HG03558 (cell line): ENCODE results near the gene SMOC2.
"Not testable (repeated sequence)": the region's sequence is repeated elsewhere in the genome, so short reads cannot be mapped to it uniquely, and the experiment has no call there.

Experiments used
- ATAC-seq: cut with Tn5 transposase; IDR thresholded peaks from one replicate; pipeline ENCODE4 v1.9.1; 2021; ENCODE audit warnings: moderate number of reproducible peaks; ENCODE audit not compliant: unreplicated experiment; ENCODE audit errors: extremely low read depth

Gene SMOC2

DNA sequence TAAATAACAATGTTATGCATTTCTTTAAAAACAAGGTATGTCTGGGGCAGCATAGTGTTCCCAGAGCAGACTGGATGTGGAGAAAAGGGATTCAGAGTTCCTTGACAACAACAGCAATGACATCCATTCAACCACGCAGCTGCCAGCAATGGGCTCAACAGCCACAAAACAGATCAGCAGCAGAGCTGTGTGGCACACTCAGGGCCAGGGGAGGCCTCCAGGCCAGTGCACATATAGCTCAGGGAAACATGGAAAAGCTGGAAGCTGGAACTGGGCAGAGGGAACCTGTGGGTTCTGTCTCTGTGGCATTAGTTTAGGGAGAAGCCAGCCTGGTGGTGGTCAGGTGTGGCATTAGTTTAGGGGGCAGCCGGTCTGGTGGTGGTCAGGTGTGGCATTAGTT, 148.3 kb downstream of the SMOC2 start:
- no peak for ATAC-seq

- no peak for ATAC-seq
Measured at GRCh38 chr6:168590406-168590805, 149.4 kb downstream of the SMOC2 start.

GRCh38 chr6:168596344-168596743, 155.4 kb downstream of the SMOC2 start:
- ATAC-seq = no peak

DNA sequence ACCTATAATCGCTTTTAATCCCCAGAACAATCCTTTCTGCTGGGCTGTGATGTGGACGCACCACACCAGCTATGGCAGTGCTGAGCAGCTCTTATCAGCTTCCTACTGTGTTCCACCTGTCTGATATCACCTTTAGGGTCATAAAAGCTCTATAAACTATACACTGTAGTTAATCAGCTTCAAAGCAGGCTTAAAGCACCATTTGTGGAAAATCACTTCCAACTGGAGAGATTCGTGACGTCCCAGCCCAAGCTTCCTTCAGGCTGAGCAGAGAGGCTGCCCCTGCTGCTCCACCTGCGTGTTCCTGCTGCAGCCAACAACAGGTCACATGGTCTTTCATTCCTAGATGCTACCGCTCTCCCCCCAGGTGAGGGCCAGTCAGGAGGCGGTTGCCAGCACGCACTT, 156.5 kb downstream of the SMOC2 start:
- no peak for ATAC-seq

GRCh38 chr6:168598251-168599117, 157.5 kb downstream of the SMOC2 start:
- ATAC-seq = no peak

DNA sequence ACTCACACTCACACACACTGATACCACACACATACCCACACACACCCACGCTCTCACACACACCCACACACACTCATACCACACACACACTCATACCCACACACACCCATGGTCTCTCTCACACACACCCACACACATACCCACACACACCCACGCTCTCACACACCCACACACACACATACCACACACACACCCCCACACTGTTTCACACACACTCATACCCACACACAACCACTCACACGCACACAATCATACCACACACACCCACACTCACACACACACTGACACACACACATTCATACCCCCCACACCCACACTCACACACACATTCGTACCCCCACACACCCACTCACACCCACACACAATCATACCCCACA, 158.1 kb downstream of the SMOC2 start:
- ATAC-seq = no peak

DNA sequence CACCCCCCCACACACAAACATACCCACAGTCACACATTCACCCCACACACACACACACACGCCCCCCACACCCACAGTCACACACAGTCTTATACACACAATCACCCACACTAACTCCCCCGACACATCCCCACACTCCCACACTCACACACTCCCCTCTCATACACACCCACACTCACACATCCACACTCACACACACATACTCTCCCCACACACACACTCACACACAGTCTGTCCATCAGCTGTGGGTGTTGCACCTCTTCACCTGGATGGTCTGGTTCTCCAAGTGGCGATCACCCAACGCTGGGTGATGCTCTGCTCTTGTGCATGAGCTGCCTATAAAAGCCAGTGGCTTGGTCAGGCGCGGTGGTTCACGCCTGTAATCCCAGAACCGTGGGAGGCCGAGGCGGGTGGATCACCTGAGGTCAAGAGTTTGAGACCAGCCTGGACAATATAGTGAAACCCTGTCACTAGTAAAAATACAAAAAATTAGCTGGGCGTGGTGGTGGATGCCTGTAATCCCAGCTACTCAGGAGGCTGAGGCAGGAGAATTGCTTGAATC, 158.9 kb downstream of the SMOC2 start:
- no peak for ATAC-seq

GRCh38 chr6:168600381-168600780, 159.4 kb downstream of the SMOC2 start:
- ATAC-seq = no peak

- no peak for ATAC-seq
Measured at GRCh38 chr6:168601111-168601510, 160.1 kb downstream of the SMOC2 start.

- ATAC-seq = no peak
Measured at GRCh38 chr6:168601546-168601945, 160.6 kb downstream of the SMOC2 start.

- no peak for ATAC-seq
Measured at GRCh38 chr6:168602576-168602975, 161.6 kb downstream of the SMOC2 start.

- ATAC-seq = no peak
Measured at GRCh38 chr6:168603234-168603633, 162.2 kb downstream of the SMOC2 start.

GRCh38 chr6:168605964-168606363, 165.0 kb downstream of the SMOC2 start:
- no peak for ATAC-seq

- ATAC-seq = no peak
Measured at GRCh38 chr6:168606722-168607121, 165.7 kb downstream of the SMOC2 start.

DNA sequence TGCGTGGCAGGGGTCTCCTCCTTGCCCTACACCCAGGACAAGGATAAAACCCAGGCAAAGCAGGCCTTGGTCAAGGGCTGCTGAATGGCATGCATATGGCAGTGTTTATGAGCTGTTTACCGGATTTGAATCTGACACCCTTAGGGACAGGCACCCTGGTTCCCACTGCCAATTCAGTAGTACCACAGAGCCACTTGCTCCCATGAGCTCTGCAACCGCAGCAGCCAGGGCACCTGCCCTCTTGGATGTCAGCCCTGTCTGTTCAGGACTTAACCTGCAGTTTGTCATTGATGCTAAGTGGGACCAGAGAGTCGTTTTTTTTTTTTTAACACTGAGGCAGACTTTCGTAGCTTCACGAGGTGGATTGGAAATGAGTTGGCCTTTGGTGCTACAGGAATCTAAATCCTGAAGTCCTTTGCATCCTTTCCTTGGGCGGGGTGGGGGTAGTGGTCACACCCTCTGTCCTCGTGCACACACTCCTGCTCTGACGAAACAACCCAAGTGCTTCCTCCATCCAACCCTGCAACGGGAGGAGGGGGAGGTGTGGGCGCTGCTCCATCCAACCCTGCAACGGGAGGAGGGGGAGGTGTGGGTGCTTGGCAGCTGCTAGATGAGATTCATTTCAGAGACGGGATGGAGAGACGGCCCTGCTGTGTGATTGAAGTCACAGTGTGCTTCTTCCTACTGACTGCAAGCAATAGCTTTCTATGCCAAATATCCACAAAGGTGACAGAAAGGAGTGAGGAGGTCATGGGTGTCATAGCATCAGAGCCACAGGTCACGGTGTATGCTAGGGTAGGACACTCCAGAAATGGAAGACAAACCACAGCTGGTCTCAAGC, 166.5 kb downstream of the SMOC2 start:
- ATAC-seq = no peak

DNA sequence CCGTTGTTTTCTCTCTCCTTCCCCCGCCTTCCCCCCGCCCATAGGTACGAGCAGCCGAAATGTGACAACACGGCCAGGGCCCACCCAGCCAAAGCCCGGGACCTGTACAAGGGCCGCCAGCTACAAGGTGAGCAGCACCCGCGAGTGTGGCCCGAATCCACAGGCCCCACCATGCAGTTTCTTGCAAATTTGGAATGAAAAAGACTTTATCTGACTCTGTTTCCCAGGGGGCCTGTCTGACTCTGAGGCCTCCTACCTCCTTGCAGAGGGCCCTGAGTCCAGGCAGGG, 167.1 kb downstream of the SMOC2 start:
- ATAC-seq = no peak

- ATAC-seq = no peak
Measured at GRCh38 chr6:168609026-168609685, 168.2 kb downstream of the SMOC2 start.

- ATAC-seq = no peak
Measured at GRCh38 chr6:168609914-168610490, 169.0 kb downstream of the SMOC2 start.

GRCh38 chr6:168610966-168611365, 170.0 kb downstream of the SMOC2 start:
- not testable (repeated sequence) for ATAC-seq

GRCh38 chr6:168611691-168612090, 170.7 kb downstream of the SMOC2 start:
- no peak for ATAC-seq
